Heart left ventricle (tissue), 16 donors: ENCODE data around the gene RAB6B. TPM values are rescaled to one million over a fixed set of nuclear protein-coding genes. Genes with fewer than 3 reads are reported as not detected.

Source experiments
- ATAC-seq, 4 donors: fragments of 200-7000 bp; cut with Tn5 transposase; one replicate each; pipeline ENCODE4 v1.9.1; 2020 to 2022; ENCODE audit warnings: moderate library complexity in 4 of 4, mild to moderate bottlenecking in 3 of 4, moderate number of reproducible peaks in 1 of 4
- DNase-seq, 5 donors: peaks; one replicate each; pipeline ENCODE4 v3.0.0-alpha.2; 2020
- H3K27ac ChIP-seq, 12 donors: fragments of 200-600 bp; sonication (generic) in 4 of 12; one replicate each; pipeline versions ENCODE4 v1.5.0 to v1.8.0; 2016 to 2022; ENCODE audit warnings: mild to moderate bottlenecking in 2 of 12
- H3K27me3 ChIP-seq, 9 donors: fragments of 200-600 bp; sonication (generic) in 2 of 9; one replicate each; pipeline versions ENCODE4 v1.5.1 to v1.8.0; 2016 to 2022; ENCODE audit warnings: mild to moderate bottlenecking in 3 of 9
- H3K36me3 ChIP-seq, 9 donors: fragments of 200-600 bp; sonication (generic) in 2 of 9; one replicate each; pipeline versions ENCODE4 v1.5.0 to v1.8.0; 2018 to 2022; ENCODE audit warnings: mild to moderate bottlenecking in 2 of 9
- H3K4me1 ChIP-seq, 12 donors: fragments of 200-600 bp; sonication (generic) in 4 of 12; one replicate each; pipeline versions ENCODE4 v1.5.0 to v1.8.0; 2016 to 2022; ENCODE audit warnings: mild to moderate bottlenecking in 3 of 12
- H3K4me3 ChIP-seq, 12 donors: fragments of 200-600 bp; sonication (generic) in 4 of 12; one replicate each; pipeline versions ENCODE4 v1.5.0 to v1.8.0; 2017 to 2022; ENCODE audit warnings: mild to moderate bottlenecking in 9 of 12, moderate library complexity in 4 of 12
- H3K9me3 ChIP-seq, 12 donors: fragments of 200-600 bp; sonication (generic) in 4 of 12; one replicate each; pipeline versions ENCODE4 v1.5.0 to v1.8.0; 2016 to 2022; ENCODE audit warnings: mild to moderate bottlenecking in 1 of 12
- CTCF ChIP-seq, 12 donors: fragments of 200-600 bp; sonication (generic) in 4 of 12; IDR thresholded peaks; one replicate each; pipeline versions ENCODE4 v1.5.0 to v1.8.0; 2018 to 2022; ENCODE audit warnings: antibody characterized with exemption in 12 of 12, mild to moderate bottlenecking in 5 of 12
- POLR2A ChIP-seq, 2 donors: fragments of 450-650 bp; IDR thresholded peaks; one replicate each; pipeline ENCODE4 v1.6.1; 2017; ENCODE audit warnings: antibody characterized with exemption in 2 of 2, mild to moderate bottlenecking in 2 of 2, moderate library complexity in 2 of 2
- WGBS, 4 donors: extraction: QIAGEN DNeasy Blood & Tissue Kit in 2 of 4; methylation state at CpG; one replicate each; pipeline versions ENCODE4 v1.1.5 to v1.1.7; 2013 to 2018; 5-methylcytosine and 5-hydroxymethylcytosine counted together
- intact Hi-C, 10 donors: fragments of 100-400 bp; cut with DNase I; formaldehyde crosslinking; loops; one replicate each; pipeline versions ENCODE4 v1.11.1 to v1.14.2; 2022
- polyA plus RNA-seq, 2 donors: library from polyadenylated mRNA; stranded (reverse); fragments of 200-250 nt; gene quantifications; one replicate each; pipeline ENCODE4 v1.2.3, GENCODE V29; 2013
- total RNA-seq, 9 donors: library from RNA; depleted of rRNA in 2 of 9; stranded (reverse); fragments of >200 nt in 2 of 9; fragmentation: NEBNext Ultra II Directional in 3 of 9; extraction: Animal tissue kit (Norgen Biotek cat#: 25700) in 3 of 9; gene quantifications; one replicate each; pipeline versions ENCODE4 v1.1.0 to v1.2.4, GENCODE V29; 2016 to 2023
- donor health status: ischemic (EF 13 %, LVEDD 7.1; RV severe dilation, severe dysfunction).
- donor health status: healthy with polysubstance abuse.
- donor health status: DM: no; HTN: yes; CAD: no.
- donor health status: DM: no; HTN: no; CAD: no.
- donor health status: ischemic (EF 25% LVEDD 6.9; RV normal size, moderate dysfunction).
- donor health status: ischemic (EF 25% LVEDD 5.7; RV mildly dilated, moderate dysfunction).
- donor health status: healthy.
- donor health status: DM: yes; HTN: yes; CAD: no.
- donor health status: ischemic (EF 35%, LVEDD 5.7; RV mildly dilated, moderate dysfunction).
- donor health status: nonischemic (EF 11% LVEDD 7.7; RV severe dilation, severe dysfunction).
- donor health status: DM: yes; HTN: yes; CAD: no.
- donor health status: PGD.
- donor health status: ischemic (EF 29% LVEDD 5.4; RV normal size, mild dysfunction).
- donor health status: nonischemic (EF 23%, LVEDD 6.1; RV moderate dilation, normal function).

RAB6B gene
- total and polyA plus RNA-seq, 11 donors, result 12.4 to 57.2 (median 43.1) TPM

- ATAC-seq, result no peak
- TF ChIP-seq CTCF (IDR thresholded peaks at IDR 0.05) (no peak), POLR2A (IDR thresholded peaks at IDR 0.05) (no peak)
- H3K9me3 ChIP-seq, result no peaks in the 10 kb centered on the region
These were observed 62.9 kb downstream of the RAB6B start for GRCh38 chr3:133832802-133833144.

GRCh38 chr3:133831966-133832801, 63.5 kb downstream of the RAB6B start:
- no peak overlapping the region for H3K27ac ChIP-seq
- DNase-seq, result no peak
- H3K4me1 ChIP-seq, result peaks cover 0 to 24% (median 9%) of the 10 kb centered on the region in 12 donors
- H3K36me3 ChIP-seq, result peaks cover 0 to 23% (median 0%) of the 10 kb centered on the region in 9 donors
- intact Hi-C loops, result no loop called here
- H3K27me3 ChIP-seq, result no peaks in the 10 kb centered on the region
- no peak overlapping the region for H3K4me3 ChIP-seq
- 77 to 90% (median 84%) methylated on average over 9 to 13 of the region's 13 CpGs for WGBS, 4 donors
- TF ChIP-seq POLR2A (IDR thresholded peaks at IDR 0.05) (no peak), CTCF (IDR thresholded peaks at IDR 0.05) (no peak)
- ATAC-seq, result no peak
- H3K9me3 ChIP-seq, result no peaks in the 10 kb centered on the region

More at GRCh38 chr3:133832802-133833144, 62.9 kb downstream of the RAB6B start:
- intact Hi-C loops, result no loop called here
- Histone ChIP-seq H3K36me3 (peaks cover 0 to 27% (median 4%) of the 10 kb centered on the region in 9 donors), H3K27ac (no peak overlapping the region), H3K4me1 (peaks cover 0 to 24% (median 9%) of the 10 kb centered on the region in 12 donors), H3K4me3 (no peak overlapping the region), H3K27me3 (no peaks in the 10 kb centered on the region)
- WGBS, 4 donors, result 90 to 97% (median 94%) methylated on average over 10 of the region's 10 CpGs
- no peak for DNase-seq

GRCh38 chr3:133830071-133830470, 65.6 kb downstream of the RAB6B start:
- peaks cover 0 to 17% (median 4%) of the 10 kb centered on the region in 9 donors for H3K36me3 ChIP-seq
- DNase-seq (peak in 2 of 5 donors; percentile 39 to 62), ATAC-seq (peak; percentile 60 to 68 (median 64))
- no peaks in the 10 kb centered on the region for H3K9me3 ChIP-seq
- H3K4me3 ChIP-seq, result no peak overlapping the region
- H3K27ac ChIP-seq, result peak overlapping the region in 8 of 12 donors; percentile 4 to 74 (median 53)
- WGBS, 4 donors, result 51 to 61% (median 57%) methylated on average over 3 of the region's 3 CpGs
- H3K27me3 ChIP-seq, result no peaks in the 10 kb centered on the region
- intact Hi-C loops, result no loop called here
- peaks cover 0 to 24% (median 9%) of the 10 kb centered on the region in 12 donors for H3K4me1 ChIP-seq
- TF ChIP-seq POLR2A (IDR thresholded peaks at IDR 0.05), result no peak
- no peak for TF ChIP-seq CTCF (IDR thresholded peaks at IDR 0.05)

- H3K4me1 ChIP-seq, result peaks cover 0 to 24% (median 9%) of the 10 kb centered on the region in 12 donors
- no peaks in the 10 kb centered on the region for H3K27me3 ChIP-seq
- ATAC-seq (peak; percentile 67 to 79 (median 74)), DNase-seq (no peak)
- intact Hi-C loops, result loop anchor here in 2 of 10 donors (2.0 to 10.0 kb wide), 3 partner anchors 65 to 385 kb away; partner anchors contain the start of gene RAB6B (in 2 of the 2)
- TF ChIP-seq POLR2A (IDR thresholded peaks at IDR 0.05), result no peak
- TF ChIP-seq CTCF (IDR thresholded peaks at IDR 0.05), result no peak
- H3K4me3 ChIP-seq, result no peak overlapping the region
- H3K27ac ChIP-seq, result peak overlapping the region in 10 of 12 donors; percentile 4 to 74 (median 47)
- H3K9me3 ChIP-seq, result no peaks in the 10 kb centered on the region
- H3K36me3 ChIP-seq, result peaks cover 0 to 21% (median 10%) of the 10 kb centered on the region in 9 donors
- WGBS, 4 donors, result 33 to 50% (median 41%) methylated on average over 2 to 3 of the region's 3 CpGs
These were observed 66.4 kb downstream of the RAB6B start for GRCh38 chr3:133829310-133829707.
